ENCODE measurements around the gene SLC39A11.

Gene SLC39A11

DNA sequence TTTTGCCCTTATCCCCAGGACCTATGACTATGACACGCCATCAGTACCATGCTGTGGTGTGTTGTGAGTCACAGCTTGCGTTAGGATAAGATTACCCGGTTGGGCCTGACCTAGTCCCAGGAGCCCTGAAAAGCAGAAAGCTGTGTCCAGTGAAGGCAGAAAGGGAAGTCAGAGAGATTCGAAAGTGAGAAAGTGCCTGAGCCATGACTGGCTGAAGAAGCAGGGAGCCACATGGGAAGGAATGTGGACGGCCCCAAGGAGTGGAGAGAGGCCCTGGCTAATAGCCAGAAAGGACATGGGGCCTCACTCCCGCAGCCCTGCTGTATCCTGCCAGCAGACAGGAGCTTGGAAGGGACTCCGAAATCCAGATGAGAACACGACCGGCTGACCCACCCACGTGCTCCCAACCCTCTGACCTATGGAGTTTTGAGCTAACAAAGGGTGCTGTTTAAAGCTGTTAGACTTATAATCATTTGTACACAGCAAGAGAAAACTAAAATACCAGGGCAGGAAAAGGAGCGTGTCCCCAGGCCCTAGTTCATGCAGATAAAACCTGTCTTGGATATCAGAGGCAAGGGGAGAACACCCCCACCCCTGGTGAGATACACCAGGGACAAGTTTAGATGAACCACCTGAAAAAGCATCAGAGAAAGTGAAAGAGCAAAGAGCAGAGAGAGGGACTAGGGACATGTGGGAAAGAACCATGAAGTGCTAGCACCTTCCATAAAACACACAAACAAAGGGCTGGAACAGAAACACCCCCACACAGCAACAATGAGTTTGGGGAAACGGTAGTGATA lies 115.3 kb downstream of the SLC39A11 start:
- ATAC-seq (peak; percentile 57), DNase-seq (no peak)

DNA sequence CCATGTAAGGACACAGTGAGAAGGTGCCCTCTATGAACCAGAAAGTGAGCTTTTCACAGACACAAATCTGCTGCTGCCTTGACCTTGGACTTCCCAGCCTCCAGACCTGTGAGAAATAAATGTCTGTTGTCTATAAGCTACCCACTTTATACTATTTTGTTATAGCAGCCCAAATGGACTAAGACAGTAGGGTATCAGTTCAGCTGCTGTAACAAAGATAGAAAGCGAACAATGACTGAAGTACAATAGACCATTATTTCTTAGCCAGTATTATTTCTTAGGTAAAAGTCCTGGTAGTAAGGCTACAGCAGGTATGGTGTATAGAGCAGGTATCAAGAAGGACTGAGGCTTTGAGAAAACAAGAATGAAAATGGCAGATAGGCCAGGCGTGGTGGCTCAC lies 117.0 kb downstream of the SLC39A11 start:
- DNase-seq (no peak), ATAC-seq (no peak)

DNA sequence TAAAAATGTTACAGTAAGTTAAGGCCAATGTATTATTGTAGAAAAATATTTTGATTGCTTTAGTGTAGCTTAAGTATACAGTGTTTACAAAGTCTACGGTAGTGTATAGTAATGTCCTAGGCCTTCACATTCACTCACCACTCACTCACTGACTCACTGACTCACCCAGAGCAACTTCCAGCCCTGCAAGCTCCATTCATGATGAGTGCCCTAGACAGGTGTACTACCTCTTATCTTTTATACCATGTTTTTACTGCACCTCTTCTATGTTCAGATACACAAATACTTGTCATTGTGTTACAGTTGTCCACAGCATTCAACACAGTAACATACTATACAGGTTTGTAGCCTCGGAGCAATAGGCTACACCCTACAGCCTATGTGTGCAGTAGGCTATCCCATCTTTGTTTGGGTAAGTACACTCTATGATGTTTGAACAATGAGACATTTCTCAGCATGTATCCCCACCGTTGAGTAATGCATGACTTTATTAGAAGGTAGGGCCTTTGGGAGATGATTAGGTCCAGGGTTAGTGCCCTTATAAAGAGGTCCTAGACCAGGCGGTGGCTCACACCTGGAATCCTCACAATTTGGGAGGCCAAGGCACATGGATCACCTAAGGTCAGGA lies 117.8 kb downstream of the SLC39A11 start:
- ATAC-seq (no peak), DNase-seq (no peak)

DNA sequence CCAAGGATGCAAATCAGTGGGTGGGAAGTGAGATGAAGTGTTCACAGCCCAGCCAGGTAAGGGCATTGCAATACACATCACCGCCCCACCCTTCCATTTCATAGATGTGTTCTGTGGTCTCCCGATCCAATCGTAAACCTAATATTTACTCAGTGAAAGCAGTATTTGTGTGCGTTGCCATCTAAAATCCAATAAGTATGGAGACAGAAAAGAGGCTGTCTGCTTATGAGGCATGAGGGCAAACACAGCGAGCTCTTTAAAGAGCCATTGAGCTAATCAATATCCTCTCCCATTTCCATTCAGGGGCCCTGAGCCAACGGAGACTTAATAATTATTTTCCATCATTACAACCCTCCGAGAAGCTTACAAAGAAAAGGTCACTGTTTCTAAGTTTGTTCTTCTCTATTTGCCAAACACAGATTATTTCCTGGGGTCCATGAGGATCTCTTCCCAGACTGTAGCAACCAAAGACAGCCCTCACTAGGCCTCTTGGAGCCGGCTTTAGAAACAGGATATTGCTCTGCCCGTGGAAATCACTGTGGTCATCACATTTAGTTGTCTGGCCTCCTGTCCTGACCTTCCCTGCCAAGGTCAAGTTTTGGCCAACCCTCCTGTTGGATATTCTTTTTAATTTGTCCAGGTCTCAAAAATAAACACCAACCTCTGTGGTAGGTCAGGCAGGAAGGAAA lies 120.1 kb downstream of the SLC39A11 start:
- ATAC-seq (no peak), DNase-seq (no peak)

DNA sequence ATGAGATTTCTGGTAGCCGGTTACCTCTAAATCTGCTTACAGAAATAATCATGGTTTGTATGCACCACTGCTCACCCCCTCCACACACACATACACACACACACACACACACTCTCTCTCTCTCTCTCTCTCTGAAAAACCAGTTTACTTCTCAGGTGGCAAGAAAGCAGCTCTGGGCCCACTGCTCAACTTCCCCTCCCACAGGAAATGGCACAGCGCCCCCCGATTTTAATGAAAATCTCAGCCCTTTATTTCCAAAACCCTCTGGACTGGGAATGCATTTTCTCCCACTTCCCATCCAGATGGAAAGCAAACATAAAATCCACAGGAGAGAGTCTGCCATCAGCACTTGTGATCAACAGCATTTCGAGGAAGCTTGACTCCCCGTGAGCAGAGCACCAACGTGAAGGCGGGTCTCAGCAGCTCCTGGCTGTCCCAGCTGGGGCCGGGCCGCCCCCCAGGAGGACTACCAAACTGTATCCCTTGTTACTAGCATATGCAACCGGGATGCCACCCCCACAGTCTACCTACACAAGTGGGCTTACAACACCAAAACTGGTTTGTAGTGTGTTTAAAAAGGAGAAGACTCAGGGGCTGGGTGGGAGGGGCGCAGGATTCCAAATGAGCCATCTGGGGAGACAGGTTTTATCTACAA lies 121.1 kb downstream of the SLC39A11 start:
- DNase-seq (no peak), ATAC-seq (no peak)

DNA sequence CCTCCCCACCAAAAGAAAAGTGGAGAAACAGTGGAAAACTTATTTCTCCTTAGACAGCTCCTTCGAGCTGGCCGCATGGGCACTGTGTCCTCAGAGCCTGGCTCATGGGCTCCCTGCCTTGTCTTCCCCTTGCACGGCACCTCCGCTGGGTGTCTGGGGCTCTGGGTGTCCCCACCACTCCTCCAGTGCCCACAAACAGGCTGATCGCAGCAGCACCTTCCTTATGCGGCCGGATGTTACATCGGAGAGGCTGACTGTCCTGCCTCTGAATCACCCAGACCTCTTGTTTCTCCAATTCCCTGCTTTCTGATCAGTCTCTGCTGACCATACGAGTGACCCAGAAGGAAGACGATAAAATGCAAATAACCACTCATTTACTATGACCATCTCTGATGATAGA lies 121.7 kb downstream of the SLC39A11 start:
- DNase-seq (no peak), ATAC-seq (no peak)

DNA sequence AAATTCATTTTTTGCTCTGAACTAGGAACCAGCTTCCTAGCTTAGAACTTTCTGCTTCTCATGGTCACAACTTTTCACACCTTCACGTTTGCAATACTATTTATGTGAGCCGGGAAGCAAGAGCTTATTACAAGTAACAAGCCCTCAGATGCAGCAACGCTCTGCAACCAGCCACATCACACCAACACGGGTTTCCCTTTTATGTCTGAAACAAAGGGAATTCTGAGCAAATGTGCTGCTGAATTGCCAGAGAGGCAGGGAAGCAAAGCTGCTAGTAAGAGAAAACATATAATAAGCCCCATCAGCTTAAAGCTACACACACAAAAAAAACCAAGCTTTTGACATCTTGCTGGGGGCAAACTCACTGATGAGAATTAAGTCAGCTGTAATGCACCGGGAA lies 122.2 kb downstream of the SLC39A11 start:
- ATAC-seq (no peak), DNase-seq (no peak)

DNA sequence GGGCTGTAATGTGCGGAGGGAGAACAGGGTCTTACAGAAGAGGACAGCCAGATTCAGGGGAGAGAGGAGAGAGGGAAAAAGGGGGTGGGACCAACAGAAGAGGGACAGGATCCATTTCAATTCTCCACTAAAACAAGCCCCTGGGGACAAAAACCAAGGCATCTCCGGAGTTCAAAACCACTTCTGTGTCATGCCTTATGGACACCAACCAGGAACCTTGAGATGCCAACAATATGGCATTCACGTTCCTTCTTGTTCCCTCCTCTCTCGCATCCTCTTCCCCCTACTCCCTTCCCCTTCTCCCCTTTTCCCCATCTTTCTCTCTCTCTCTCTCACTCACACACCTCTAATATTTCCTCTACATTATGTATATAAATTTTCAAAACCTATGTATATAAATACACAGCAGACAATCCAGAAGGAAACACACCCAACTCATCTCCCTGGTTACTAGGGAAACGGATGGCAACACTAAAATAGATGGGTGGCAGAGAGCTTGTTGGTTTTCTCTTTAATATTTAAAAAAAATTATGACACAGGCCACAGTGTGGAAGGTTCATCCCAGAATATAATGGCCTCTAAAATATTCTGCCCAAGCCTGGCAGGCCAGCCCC lies 123.1 kb downstream of the SLC39A11 start:
- DNase-seq = no peak
- ATAC-seq = no peak

DNA sequence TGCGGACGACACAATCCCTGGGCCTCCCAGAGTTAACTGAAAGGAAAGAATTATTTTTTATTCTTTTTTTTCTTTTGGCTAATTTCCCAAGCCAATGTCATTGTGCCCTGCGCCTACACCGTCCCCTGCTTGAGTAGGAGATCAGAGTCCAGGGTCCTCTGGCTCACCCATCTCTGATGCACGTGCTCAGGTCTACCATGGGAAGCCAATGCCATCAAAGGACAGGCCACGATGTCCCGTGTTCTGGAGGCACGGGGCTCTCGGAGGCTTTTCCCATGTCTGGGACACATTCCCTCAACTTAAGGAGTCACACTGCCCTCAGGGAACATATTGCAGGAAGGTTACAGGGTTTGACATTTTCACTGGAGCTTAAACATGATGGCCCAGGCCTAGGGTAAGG lies 123.7 kb downstream of the SLC39A11 start:
- ATAC-seq (no peak), DNase-seq (no peak)

DNA sequence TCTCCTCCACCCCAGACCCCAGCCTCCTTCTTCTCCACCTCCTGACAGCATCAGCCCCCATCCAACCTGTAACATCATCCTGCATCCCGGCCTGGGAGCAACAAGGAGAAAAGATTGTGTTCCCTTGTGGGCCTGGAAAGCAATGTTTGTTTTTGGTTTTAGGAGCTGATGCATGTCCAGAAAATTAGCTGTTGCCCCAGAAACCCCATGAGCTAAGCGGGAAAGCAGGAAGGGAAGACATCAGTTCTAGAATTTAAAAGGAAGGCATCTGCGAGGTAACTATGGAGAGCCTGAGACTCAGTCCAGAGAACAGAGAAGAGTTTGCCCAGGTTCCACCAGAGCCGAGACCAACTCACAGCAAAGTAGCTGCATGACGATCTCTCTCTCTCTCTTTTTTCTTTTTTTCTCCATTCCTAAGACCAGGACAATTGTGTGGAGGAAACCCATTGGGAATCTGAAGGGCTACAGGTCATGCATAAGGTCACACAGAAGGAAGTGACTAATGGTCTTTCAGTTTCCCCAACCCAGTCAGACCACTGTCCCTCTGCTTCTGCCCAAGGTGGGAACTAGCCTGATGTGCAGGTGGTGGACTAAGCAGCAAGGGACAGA lies 124.4 kb downstream of the SLC39A11 start:
- ATAC-seq (no peak), DNase-seq (no peak)

DNA sequence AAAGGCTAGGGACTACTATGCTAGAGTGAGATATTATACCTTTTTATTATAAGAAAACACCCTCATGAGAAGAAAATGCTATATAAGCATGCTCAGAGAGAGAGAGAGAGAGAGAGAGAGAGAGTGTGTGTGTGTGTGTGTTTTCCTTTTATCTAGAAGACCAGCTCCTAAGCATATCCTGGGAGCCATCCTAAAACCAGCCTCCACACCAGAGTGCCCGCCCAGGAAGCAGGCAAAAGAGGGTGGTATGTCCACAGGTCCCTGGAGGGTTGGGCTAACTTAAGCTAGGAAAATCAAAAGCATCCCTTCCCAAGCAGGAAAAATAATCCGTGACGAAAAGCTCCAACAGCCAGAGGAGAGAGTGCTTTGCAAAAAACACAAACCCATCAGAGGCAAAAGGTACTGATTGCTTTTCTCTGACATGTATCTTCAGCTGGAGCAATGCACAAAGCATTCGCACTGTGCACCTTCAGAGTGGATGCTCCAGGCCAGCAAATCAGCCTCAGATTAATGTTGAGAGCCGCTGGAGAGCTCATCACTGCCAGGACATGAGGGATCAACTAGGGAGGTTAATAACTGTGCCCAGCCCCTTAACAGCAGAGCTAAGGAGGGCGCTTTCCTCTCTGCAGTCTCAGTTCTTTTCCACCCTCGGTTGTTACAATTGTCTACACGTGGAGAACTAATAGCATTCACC lies 125.1 kb downstream of the SLC39A11 start:
- ATAC-seq (no peak), DNase-seq (no peak)

DNA sequence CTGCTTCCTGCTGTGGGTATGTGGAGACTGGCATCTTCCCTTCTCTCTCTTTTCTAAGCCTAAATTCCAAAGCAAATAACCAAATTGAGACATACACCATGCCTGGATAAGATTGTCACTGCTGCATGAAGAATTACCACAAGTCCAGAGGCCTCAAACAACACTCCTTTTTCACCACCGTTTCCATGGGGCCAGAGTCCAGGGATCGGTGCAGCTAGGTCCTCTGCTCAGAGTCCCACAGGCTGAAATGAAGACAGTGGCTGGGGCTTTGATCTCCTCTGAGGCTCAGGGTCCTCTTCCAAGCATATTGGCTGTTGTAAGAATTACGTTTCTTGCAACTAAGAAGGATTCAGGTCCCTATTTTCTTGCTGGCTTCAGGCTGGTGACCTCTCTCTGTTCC lies 130.4 kb downstream of the SLC39A11 start:
- DNase-seq = no peak

DNA sequence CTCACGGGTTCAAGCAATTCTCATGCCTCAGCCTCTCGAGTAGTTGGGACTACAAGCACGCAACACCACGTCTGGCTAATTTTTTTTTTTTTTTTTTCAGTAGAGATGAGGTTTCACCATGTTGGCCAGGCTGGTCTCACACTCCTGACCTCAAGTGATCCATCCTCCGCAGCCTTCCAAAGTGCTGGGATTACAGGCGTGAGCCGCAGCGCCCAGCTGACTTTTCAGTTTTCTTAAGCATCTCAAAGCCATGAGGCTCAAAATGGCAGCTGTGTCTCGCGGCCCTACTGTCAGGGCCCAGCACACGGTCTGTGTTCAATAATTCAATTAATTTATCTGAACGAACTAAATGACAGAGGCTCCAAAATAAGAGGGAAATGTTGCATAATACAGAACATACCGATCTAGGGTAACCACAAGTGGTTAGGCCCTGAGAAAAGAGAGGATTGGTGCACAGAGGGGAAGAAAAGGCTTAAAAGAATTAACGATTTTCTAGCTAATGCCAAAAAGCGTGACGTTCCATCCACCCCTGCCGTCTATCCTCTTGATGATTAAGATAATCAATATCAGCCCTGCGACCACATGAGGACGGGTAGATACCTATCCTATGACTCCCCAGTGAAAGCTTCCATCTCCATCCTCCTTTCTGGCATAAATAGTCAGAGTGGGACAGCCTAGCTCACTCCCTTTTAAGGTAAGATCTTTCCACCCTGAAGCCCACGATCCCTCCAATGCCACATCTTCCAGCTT lies 136.9 kb downstream of the SLC39A11 start:
- no peak for ATAC-seq

More for the DNA sequence above, 130.4 kb downstream of the SLC39A11 start:
- ATAC-seq = no peak

DNA sequence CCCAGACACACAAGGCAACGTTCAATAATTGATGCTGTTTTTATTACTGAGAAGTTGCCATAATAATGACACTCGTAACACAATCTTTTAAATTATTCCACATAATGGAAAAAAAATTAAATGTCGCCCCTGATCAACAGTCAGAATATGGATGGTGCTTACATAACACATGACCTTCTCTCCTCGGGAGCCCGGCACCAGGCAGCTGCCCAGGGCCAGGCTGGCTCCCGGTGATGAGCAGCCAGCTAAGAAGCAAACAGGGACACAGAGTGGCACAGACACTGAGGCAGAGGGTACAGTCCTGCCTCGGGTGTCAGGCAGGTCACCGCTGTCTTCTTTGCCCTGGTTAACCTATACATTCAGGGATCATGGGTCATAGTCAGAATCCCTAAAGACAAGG lies 137.9 kb downstream of the SLC39A11 start:
- ATAC-seq (no peak), DNase-seq (no peak)

More for the DNA sequence above, 136.9 kb downstream of the SLC39A11 start:
- no peak for DNase-seq

DNA sequence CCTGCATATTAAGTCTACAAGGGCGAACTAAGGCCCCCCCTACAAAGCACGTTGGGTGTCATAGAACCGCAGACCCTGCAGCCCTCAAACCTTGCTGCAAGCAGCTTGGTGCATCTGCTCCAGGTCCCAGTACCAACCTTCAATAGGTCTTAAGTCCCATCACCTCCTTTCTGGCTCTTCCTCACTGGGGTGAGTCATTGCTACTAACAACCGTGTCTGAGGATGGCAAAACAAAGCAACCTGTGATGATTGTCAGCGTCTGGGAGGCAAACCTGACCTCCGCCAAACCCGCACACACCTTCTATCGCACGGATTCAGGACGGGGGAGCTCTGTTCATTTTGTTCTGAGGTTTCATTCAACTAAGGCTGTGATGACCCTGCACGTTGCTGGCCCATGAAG lies 138.9 kb downstream of the SLC39A11 start:
- DNase-seq = no peak
- no peak for ATAC-seq

DNA sequence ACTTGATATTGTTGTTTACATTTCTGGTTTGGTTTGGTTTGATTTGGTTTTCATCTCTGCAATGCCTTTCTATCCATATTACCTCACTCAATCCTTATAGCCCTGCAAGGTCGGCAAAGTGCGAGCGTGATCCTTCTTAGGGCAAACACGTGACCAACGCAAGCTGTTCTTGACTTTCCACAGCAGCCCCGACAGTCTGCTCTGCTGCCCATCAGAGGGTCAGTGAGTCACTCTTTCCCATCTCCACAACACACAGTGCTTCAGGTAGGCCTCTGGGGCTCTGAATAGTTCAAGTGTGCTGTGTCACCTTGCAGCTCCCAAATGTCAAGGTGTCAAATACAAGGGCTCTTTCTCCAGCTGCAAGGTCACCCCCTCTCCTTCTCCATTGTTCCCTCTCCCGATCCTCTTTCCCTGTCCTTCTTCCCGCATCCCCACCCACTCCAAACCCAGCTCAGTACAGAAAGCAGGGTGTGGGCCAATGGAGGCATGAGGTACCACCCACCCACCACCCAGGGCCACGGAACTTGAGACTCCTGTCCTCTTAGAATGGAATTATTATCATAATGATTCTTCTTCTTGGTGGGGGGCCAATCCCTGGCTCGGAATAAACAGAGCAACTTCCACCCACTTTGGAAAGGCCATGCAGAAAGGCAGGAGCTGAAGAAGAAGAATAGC lies 139.7 kb downstream of the SLC39A11 start:
- ATAC-seq (no peak), DNase-seq (no peak)

DNA sequence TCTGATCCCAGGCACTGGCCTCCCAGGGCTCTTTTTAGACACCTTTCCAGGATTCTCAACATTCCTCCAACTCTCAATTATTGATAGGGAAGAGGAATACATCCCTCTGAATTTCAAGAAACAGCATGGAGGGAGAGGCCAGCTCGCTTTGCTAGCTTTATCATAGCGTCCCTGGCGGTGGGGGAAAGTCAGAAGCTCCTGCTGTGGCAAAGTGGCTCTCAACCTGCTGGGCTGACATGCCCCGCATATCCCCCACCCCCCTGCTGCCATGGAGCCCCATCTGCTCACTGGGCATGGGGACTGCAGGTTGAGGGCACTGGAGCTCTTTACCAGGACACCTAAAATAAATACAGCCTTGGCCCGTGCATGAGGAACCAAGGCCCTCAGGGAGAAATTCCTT lies 140.3 kb downstream of the SLC39A11 start:
- DNase-seq = no peak
- no peak for ATAC-seq

DNA sequence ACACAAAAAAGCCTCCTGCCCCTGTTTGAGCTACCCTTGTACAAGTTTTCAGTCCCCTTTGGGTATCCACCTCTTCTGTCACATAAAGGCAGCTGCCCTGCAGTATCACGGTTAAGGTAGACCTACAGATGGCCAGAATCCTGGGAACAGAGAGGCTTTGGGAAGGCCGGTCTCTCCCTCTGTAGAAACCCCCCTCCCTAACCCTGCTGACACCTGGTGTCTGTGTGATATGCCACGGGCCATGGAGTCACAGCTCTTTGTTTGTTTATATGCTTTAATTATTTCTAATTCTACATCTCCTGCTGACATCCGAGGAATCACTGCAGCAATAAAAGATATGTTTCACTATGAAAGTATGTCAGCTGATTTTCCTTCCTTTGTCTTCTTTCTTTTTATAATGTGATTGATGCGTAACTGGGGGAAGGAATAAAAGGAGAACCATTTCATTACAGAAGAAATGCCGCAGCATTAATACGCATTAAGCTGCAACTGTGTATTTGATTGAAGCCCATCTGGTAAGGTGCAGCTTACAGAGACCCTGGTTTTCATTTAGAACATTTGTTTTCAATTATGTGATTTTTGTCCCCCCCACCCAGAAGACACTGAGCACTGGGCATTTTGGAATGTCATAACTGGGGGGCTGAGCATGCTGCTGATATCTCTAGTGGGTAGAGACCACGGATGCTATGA lies 142.1 kb downstream of the SLC39A11 start:
- DNase-seq (no peak), ATAC-seq (no peak)

DNA sequence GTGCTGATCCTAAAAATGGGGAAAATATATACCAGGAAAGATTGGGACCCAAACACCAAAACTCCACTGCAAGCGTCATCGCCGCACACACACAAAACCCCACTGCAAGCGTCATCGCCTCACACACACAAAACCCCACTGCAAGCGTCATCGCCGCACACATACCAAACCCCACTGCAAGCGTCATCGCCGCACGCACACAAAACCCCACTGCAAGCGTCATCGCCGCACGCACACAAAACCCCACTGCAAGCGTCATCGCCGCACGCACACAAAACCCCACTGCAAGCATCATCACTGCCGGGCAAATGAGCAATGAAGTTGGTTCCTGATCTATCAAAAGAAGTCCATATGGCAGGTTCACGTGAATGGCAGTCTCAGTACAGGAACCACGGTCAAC lies 144.4 kb downstream of the SLC39A11 start:
- DNase-seq (no peak), ATAC-seq (no peak)
